ENCODE measurements around the gene SPPL2B.

Gene SPPL2B

GRCh38 chr19:2325281-2326046 is 3.0 kb upstream of the SPPL2B start:
- ATAC-seq, result no peak
- TF ChIP-seq ZFP30 (CRISPR knock-in tag; IDR thresholded peaks at IDR 0.05) (no peak), ESRRG (CRISPR knock-in tag; IDR thresholded peaks at IDR 0.05) (no peak), ZFP3 (CRISPR knock-in tag; IDR thresholded peaks at IDR 0.05) (no peak), PATZ1 (CRISPR knock-in tag; IDR thresholded peaks at IDR 0.05; ENCODE audit: borderline replicate concordance) (no peak), TCF4 (CRISPR knock-in tag; IDR thresholded peaks at IDR 0.05; ENCODE audit: borderline replicate concordance) (no peak), ARNTL (CRISPR knock-in tag; IDR thresholded peaks at IDR 0.05; ENCODE audit: borderline replicate concordance, low read depth) (no peak), TOX (CRISPR knock-in tag; IDR thresholded peaks at IDR 0.05; ENCODE audit: borderline replicate concordance) (no peak), POU6F1 (CRISPR knock-in tag; IDR thresholded peaks at IDR 0.05; ENCODE audit: borderline replicate concordance, low read depth) (no peak), CSDC2 (CRISPR knock-in tag; IDR thresholded peaks at IDR 0.05) (no peak), PPARA (CRISPR knock-in tag; IDR thresholded peaks at IDR 0.05; ENCODE audit: borderline replicate concordance) (no peak), BACH2 (CRISPR knock-in tag; IDR thresholded peaks at IDR 0.05; ENCODE audit: borderline replicate concordance) (no peak), TSHZ2 (CRISPR knock-in tag; IDR thresholded peaks at IDR 0.05) (no peak), GLIS3 (CRISPR knock-in tag; IDR thresholded peaks at IDR 0.05) (no peak), CSRNP3 (CRISPR knock-in tag; IDR thresholded peaks at IDR 0.05) (no peak), OSR1 (CRISPR knock-in tag; IDR thresholded peaks at IDR 0.05) (no peak), CREB5 (CRISPR knock-in tag; IDR thresholded peaks at IDR 0.05; ENCODE audit: low read depth) (no peak)

GRCh38 chr19:2326699-2327360 is 1.7 kb upstream of the SPPL2B start:
- TF ChIP-seq GLIS3 (CRISPR knock-in tag; IDR thresholded peaks at IDR 0.05) (no peak), CREB5 (CRISPR knock-in tag; IDR thresholded peaks at IDR 0.05; ENCODE audit: low read depth) (no peak), RARB (CRISPR knock-in tag; IDR thresholded peaks at IDR 0.05) (no peak), OSR1 (CRISPR knock-in tag; IDR thresholded peaks at IDR 0.05) (no peak), TSHZ2 (CRISPR knock-in tag; IDR thresholded peaks at IDR 0.05) (no peak), ARNTL (CRISPR knock-in tag; IDR thresholded peaks at IDR 0.05; ENCODE audit: borderline replicate concordance, low read depth) (no peak), TOX (CRISPR knock-in tag; IDR thresholded peaks at IDR 0.05; ENCODE audit: borderline replicate concordance) (no peak), ZC3H10 (CRISPR knock-in tag; IDR thresholded peaks at IDR 0.05) (no peak), ZNF8 (CRISPR knock-in tag; IDR thresholded peaks at IDR 0.05) (no peak), ISL1 (CRISPR knock-in tag; IDR thresholded peaks at IDR 0.05) (no peak), POU6F1 (CRISPR knock-in tag; IDR thresholded peaks at IDR 0.05; ENCODE audit: borderline replicate concordance, low read depth) (no peak), SNAI2 (CRISPR knock-in tag; IDR thresholded peaks at IDR 0.05) (no peak), ZFP3 (CRISPR knock-in tag; IDR thresholded peaks at IDR 0.05) (no peak)

More at GRCh38 chr19:2326699-2327360, 1.7 kb upstream of the SPPL2B start:
- no peak for ATAC-seq

Measured in SK-N-SH treated with all-trans-retinoic acid at 6 μM for 48 hours (cell line).